Stimulated activated CD4-positive, alpha-beta T cell treated with anti-CD3 and anti-CD28 coated beads, Interleukin-1b, Interleukin-23, amount 100 ng/mL, for 48 hours (primary cell): ENCODE data around the gene KRTAP13-3.

Experiments used
- DNase-seq: peaks from one replicate; pipeline ENCODE4 v3.0.0-alpha.2; 2020

Gene KRTAP13-3, protein sequence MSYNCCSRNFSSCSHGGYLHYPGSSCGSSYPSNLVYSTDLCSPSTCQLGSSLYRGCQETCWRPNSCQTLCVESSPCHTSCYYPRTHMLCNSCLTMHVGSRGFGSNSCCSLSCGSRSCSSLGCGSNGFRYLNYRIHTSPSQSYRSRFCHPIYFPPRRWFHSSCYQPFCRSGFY

DNA sequence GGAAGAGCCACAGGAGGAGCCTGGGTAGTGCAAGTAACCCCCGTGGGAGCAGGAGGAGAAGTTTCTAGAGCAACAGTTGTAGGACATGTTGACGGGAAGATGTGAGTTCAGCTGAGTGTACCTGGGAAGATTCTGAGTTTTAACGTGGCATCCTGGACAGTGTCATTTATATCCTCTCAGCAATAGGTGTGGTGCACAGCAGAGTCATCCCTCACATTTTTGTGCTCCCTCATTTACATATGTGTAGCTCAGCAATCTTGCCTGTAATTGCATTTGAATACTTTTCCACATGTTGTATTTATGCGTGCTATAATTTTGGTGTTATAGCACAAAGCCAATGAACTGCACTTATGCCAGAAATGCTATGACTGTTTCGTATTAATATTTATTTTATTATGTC, at the start of gene KRTAP13-3:
TSS of gene KRTAP13-3 (minus strand) at position 101 of the 400 bp plus-strand sequence. CDS start at position 87, 14 bp downstream.
- DNase-seq, result no peak

DNA sequence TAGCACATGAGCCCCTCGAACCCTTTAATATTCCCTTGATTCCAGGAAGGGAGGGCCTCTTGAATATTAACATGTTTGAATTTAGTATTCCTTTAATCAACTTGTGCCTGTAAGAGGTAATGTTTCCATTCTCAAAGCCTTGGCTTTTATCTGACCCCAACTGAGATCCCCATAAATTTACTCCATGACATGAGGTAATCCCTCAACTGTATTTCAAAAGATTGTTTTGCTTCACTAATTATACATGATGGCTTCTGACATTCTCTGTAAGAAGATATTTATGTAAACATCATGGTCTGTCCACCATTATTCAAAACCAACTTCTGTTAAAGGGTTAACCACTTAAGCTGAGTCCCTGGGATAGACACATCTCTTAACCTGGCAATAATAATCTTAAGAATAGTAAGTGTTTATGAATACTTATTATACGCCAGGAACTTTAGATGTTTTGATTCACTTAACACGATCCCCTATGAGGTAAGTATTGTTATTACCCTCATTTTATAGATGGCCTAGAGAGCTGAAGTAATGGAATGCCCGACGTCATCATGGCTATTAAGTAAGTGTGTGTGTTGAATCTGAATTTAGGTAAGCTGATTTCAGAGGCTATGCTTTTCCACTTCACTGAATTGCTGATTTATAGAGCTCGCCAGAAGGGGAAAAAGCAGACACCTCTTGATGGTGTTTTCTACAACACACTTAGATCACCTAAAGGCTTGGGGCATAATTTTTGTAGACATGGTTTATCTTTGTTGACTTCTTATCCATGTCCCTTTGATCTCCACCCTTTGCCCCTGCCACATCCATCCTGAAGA, 43.4 kb upstream of the KRTAP13-3 start:
- DNase-seq, result no peak

DNA sequence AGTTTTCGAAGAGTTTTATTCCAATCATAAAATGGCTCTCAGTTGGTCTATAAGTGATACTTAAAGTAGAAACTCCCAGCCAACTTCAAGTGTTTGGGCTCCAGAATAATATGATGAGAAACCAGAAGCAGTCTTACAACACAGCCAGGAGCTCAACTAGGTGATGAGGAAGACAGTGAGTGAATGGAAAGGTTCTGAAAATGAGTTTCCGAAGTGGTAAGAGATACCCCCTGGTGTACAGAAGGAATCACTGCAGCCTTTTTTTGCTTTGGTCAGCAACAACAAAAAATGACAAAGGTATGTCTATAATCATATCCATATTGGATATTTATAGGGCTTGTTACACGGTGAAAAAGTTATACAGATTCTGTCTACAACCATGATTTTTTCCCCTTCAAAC, 38.0 kb upstream of the KRTAP13-3 start:
- no peak for DNase-seq

DNA sequence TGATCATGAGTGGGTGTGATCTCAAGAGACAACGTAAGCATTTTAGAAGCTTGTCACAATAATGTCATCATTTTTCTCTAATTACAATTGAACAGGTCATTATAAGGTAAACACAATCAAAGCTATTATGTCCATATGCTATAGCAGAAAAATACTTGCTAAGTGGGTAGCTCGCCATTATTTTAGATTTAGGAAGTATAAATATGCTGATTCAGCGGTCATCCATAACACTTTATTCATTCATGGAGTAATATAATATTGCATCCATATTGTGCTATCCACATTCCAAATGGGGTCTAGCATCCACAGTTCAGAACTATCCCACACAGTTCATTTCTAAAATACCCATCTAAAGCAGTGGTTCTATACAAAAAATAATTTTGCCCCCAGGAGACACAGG, 22.8 kb upstream of the KRTAP13-3 start:
- no peak for DNase-seq

DNA sequence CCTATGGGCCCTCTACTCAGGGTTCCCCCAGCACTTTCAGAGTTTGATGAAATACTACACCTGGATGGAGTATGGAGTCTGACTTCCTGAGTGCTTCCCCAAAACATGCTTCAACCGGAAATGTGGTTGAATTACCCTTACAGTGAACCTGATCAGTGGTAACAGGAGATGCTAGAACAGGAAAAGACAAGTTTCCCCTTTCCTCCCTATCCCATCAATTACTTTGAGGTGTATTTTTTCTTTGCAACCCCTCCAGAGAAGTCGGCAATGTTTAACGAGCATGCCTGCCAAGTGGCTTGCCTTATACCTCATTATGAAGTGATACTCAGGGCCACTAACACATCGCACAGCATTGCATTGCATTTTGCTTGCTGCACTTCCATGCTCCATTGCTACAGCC, 21.3 kb upstream of the KRTAP13-3 start:
- DNase-seq, result no peak

DNA sequence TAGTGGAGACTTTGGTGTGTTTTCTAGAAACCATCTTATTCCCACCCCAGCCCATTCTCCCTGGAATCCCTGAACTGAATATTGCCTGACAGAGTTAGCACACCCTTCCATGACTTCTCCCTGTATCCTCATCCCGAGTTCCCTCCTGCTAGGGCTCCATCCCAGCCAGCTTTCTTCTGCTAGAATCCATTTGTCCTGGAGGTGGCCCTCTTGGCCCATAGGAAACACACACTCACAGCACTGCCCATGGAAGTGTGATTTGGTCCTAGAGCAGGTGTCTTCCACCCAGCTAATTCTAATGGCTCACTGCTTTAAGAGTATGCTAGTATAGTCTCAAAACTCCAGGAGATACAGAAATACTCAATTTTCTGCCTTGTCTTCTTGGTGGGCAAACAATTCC, 18.5 kb upstream of the KRTAP13-3 start:
- DNase-seq, result no peak

DNA sequence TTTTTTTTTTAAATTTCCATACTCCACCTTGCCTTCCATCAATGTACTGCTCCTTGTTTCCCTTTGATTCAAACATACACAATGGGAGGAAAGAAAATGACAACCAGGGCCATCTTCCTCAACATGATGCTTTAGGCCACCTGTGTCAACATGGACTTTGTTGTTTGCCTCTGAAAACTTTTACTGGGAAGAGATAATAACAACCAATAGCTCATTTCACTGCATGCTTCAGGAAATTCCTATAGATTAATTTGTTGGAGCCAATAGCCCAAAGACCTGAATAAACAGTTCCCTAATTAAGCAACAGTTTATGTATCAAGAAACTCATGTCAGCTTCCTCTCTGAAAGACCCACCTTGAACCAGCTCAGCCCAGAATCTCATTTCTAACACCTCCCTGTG, 17.5 kb upstream of the KRTAP13-3 start:
- no peak for DNase-seq

DNA sequence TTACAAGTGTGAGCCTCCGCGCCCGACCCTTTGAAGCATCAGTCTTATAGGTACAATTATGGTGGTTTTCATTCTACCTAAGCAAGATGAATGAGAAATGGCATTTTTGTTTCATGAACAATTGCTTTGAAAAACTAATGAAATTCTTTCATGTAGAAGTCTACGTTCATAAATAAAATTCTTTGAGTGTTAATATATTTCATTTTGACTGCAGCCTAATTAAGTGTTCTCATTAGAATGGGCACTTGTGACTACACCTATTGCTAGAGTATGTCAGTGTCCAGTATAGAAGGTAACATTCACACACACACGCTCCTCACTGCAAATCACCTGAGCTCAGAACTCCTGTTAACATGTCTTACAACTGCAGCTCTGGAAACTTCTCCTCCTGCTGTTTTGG, 14.2 kb upstream of the KRTAP13-3 start, which contains the start of gene KRTAP15-1:
TSS of gene KRTAP15-1 (plus strand) at position 301 of the 400 bp plus-strand sequence. CDS start at position 354, 53 bp downstream.
- no peak for DNase-seq

DNA sequence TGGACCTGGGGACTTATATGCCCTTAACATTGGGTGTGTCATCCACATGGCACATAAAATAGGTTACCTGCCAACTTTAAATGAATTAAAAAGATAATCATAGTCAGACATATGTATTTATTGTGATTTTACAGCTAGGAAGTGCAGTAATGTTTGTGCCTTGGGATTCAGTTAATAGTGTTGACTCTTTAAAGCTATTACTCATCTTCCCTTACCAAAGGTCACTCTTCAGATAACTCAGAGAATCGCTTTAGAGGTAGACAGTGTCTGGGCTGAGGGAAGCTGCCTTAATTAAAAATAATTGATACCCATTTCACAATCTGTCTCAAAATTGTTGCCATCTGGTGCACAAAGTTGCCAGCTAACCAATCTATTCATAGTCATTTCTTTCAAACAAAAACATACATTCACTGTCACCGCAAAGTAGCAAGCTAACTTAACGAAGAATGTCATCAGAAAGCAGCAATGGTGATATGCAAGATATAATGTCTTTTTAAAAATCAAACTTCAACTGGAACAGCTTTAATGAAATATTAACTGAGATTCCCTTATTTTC, 11.4 kb upstream of the KRTAP13-3 start:
- no peak for DNase-seq

DNA sequence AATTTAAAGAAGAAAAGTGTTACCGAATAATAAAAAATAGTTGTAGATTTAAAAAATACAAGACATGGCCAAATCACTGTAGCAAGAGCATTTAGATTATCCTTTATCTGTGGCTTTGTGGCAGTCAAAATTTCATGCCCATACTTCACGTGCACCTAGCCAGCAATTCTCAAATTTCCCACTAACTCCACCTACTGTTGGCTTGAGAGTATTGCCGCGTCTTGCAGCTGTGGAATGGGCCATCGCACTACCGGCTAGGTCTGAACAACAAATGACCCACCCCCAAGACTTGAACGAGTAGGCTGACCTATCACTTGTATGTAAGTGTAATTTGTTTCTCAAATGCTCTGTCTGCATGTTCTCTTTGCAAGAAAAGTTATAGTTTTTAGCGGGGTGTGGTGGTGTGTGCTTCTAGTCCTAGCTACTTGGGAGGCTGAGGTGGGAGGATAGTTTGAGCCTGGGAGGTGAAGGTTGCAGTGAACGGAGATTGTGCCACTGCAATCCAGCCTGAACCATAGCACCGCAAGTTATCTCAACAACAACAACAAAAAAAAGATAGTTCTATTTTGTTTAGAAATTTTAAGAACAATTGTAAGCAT, 8.4 kb upstream of the KRTAP13-3 start:
- peak; percentile 7 for DNase-seq

DNA sequence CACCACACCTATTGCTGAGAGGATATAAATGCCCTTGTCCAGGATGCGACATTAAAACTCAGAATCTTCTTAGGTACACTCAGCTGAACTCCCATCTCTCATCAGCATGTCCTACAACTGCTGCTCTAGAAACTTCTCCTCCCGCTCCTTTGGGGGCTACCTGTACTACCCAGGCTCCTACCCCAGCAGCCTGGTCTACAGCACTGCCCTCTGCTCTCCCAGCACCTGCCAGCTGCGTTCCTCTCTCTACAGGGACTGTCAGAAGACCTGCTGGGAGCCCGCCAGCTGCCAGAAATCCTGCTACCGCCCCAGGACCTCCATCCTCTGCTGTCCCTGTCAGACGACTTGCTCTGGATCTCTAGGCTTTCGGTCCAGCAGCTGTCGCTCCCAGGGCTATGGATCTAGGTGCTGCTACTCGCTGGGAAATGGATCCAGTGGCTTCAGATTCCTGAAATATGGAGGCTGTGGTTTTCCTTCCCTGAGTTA, 4.5 kb upstream of the KRTAP13-3 start, which contains the start of gene KRTAP13-4:
TSS of gene KRTAP13-4 (plus strand) at position 51 of the 486 bp plus-strand sequence. CDS start at position 107, 56 bp downstream.
- DNase-seq, result no peak

DNA sequence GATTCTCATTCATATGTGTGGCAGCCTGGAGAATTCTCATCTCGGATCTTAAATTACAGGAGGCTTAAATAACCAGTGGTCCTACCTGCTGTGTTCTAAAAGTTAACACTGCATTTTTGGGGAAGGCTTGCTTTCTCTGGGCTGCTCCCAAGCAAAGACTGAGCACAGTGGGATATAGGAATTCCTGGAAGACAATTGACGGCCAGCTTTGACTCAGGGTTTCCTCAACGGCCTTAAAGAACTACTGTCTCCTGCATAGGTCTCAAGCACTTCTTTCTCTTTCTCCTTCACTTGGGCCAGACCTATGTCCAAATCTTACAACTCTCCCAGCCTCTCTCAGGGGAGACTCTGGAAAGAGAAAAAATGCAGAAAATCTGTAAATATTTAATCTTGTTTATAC, 1.0 kb upstream of the KRTAP13-3 start:
- DNase-seq, result no peak

DNA sequence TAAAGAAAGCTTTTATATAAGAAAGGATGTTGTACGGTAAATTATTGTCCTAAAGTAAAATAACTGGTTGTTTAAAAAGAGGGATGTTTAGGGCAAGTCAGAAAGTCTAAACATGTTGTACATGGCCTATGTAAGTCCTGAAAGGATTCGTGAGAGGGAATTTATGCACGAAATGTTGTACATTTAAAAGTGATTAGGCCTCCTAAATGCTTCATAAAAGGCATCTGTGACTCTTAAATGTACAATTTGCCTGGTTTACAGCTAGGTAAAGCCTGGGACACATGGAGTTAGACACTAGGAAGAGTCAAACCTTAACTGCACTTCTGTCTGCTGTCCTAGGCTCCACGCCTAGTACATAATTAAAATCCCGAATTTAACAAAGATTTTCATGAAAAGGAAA, 9.7 kb downstream of the KRTAP13-3 start:
- DNase-seq, result no peak

DNA sequence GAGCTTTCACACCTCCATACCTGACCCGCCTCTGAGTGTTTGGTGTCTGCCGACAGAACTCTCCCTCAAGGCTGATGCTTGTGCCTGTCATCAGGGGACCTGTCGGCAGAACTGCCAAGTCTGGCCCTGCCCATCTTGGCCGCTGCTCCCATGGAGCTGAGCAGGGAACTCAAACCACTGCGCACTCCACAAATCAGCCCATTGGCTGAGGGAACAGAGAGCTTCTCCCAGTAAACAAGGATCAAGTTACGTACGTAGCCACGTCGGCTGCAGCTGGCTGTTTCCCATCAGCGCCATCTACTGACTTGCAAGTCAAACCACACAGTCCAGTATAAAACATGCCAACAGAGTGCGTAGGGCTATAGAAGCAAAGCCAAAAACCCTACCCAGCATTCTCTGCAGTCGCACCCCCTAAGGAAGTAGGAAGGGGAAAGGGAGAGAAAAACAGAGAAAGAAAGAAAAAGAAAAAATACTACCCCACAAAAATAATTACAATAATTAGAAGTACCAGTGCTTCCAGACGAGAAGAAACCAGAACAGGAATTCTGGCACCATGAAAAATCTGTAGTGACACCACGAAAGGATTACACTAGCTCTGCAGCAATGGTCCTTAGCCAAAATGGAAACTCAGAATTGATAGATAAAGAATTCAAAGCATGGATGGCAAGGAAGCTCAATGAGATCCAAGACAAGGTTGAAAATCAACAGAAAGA, 16.8 kb downstream of the KRTAP13-3 start:
- DNase-seq, result no peak

DNA sequence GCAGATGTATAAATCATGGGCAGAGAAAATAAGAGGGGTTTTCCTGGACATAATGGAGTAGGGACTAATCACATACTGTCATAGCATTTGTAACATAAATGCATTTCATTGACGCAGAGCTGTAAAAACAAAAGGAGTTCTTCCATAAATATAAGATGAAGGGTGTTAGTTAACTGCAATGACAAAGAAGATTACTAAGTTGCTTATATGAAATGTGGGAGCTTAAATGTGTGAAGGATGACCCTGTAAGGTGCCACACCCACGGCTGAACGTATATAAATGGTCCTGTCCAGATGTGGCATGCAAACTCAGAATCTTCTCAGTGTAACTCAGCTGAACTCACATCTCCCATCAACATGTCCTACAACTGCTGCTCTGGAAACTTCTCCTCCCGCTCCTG, 30.0 kb downstream of the KRTAP13-3 start, which contains the start of gene KRTAP13-1:
TSS of gene KRTAP13-1 (plus strand) at position 301 of the 400 bp plus-strand sequence. CDS start at position 357, 56 bp downstream.
- no peak for DNase-seq

DNA sequence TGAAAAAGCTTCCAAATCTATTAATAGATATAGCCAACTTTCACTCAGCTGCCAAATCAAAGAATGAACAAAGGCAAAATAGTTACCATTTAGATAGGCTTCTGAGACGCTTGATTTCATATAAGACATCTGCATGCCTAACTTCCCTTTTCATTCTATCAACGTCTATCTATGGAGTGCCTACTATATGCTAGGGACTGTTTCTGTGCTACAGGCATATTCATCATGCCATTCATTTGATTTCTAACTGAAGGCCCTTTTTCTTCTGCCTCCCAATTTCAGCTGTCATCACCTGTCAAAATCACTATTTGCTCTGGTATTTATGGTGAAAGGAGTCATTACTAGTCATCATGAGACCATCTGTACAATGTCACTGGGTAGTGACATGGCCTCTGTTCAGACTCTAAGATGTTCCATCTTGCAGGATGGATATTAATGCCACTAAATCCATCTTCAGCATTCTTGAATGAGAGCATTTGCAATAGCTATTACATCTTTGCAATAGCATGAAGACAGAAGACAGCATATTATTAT, 34.2 kb downstream of the KRTAP13-3 start:
- DNase-seq, result no peak

DNA sequence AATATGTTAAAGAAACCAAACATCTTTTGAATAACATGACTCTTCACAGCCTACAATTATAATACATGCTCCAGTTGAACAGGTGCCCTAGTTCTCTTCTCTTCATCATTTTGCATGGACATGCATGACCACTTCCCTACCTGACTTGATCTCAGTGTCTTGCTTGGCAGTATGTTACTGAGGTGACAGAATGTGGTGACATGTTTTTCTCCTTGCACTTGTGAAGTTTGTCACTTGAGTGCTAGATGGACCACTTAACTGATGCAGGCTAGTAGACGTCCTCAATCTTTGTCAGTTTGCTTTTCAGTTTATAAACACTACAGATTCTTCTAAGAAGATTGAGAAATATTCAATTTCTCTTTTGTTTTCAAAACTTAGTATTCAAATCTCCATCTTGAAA, 43.5 kb downstream of the KRTAP13-3 start:
- DNase-seq, result no peak
